Testis (tissue), 2 donors: ENCODE measurements around the gene TGIF2LX.
"Not testable (repeated sequence)": the region's sequence is repeated elsewhere in the genome, so short reads cannot be mapped to it uniquely, and the experiment has no call there.

Experiments used
- POLR2A ChIP-seq: fragments of 450-650 bp; IDR thresholded peaks from one replicate; pipeline ENCODE4 v1.6.1; 2017; ENCODE audit warnings: antibody characterized with exemption, mild to moderate bottlenecking, moderate library complexity
- TF ChIP-seq, protein P1 (sequence below), 3 experiments: fragments of 450-650 bp in 2 of 3; fragments of 200-600 bp in 1 of 3; sonication (generic) in 1 of 3; IDR thresholded peaks; one replicate each; pipeline ENCODE4 v1.5.1; 2016 to 2019; ENCODE audit warnings: antibody characterized with exemption in 3 of 3, mild to moderate bottlenecking in 2 of 3, moderate library complexity in 1 of 3

DNA sequence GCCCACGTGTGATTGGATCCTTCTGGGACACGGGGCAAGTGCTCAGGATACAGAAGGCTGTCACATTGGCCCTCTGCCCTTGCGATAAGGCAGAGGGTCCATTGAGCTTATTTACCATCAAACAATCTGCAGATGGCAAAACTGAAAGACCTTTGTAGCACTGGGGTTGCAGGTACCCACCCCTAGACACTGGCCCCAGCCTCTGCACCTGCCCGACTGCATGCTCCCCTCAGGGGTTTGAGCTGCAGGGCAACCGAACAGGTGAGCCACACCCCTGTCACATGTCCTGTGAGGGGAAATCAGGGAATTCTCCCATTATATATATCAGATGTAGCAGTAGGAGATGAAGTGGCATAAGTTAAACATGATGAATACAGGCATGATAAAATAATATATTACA, 21.4 kb downstream of the TGIF2LX start:
- TF ChIP-seq, protein P1, sequence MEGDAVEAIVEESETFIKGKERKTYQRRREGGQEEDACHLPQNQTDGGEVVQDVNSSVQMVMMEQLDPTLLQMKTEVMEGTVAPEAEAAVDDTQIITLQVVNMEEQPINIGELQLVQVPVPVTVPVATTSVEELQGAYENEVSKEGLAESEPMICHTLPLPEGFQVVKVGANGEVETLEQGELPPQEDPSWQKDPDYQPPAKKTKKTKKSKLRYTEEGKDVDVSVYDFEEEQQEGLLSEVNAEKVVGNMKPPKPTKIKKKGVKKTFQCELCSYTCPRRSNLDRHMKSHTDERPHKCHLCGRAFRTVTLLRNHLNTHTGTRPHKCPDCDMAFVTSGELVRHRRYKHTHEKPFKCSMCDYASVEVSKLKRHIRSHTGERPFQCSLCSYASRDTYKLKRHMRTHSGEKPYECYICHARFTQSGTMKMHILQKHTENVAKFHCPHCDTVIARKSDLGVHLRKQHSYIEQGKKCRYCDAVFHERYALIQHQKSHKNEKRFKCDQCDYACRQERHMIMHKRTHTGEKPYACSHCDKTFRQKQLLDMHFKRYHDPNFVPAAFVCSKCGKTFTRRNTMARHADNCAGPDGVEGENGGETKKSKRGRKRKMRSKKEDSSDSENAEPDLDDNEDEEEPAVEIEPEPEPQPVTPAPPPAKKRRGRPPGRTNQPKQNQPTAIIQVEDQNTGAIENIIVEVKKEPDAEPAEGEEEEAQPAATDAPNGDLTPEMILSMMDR (IDR thresholded peaks at IDR 0.05) = not testable (repeated sequence)
- TF ChIP-seq POLR2A = not testable (repeated sequence)
